Vagina (tissue), 2 donors: ENCODE data around the gene MAML1. TPM values are rescaled to one million over a fixed set of nuclear protein-coding genes. Genes with fewer than 3 reads are reported as not detected.

Experiments used
- DNase-seq, 2 donors: peaks; one replicate each; pipeline ENCODE4 v3.0.0-alpha.2; 2017; ENCODE audit errors: extremely low spot score in 2 of 2
- H3K27ac ChIP-seq: fragments of 200-600 bp; sonication (generic); one replicate; pipeline ENCODE4 v1.5.1; 2019
- H3K27me3 ChIP-seq: fragments of 200-600 bp; sonication (generic); one replicate; pipeline ENCODE4 v1.5.1; 2019
- H3K36me3 ChIP-seq, 2 donors: fragments of 200-600 bp; sonication (generic); one replicate each; pipeline ENCODE4 v1.5.1; 2017 to 2019
- H3K4me1 ChIP-seq: fragments of 200-600 bp; sonication (generic); one replicate; pipeline ENCODE4 v1.5.1; 2019
- H3K4me3 ChIP-seq, 2 donors: fragments of 200-600 bp; sonication (generic); 1 replicate in 1 of 2; 2 replicates in 1 of 2; pipeline ENCODE4 v1.5.1; 2016 to 2019
- H3K9me3 ChIP-seq: fragments of 200-600 bp; sonication (generic); one replicate; pipeline ENCODE4 v1.5.1; 2019
- POLR2A ChIP-seq, 2 donors: fragments of 450-650 bp; IDR thresholded peaks; one replicate each; pipeline ENCODE4 v1.6.1; 2017; ENCODE audit warnings: antibody characterized with exemption in 2 of 2, mild to moderate bottlenecking in 2 of 2, moderate library complexity in 2 of 2
- POLR2AphosphoS5 ChIP-seq, 2 donors: sonication (generic); formaldehyde crosslinking; IDR thresholded peaks; one replicate each; pipeline ENCODE4 v1.9.0; 2017; ENCODE audit warnings: antibody characterized with exemption in 2 of 2, mild to moderate bottlenecking in 2 of 2, low read depth in 1 of 2; ENCODE audit not compliant: insufficient read depth in 1 of 2
- intact Hi-C: fragments of 100-400 bp; cut with DNase I; formaldehyde crosslinking; loops from one replicate; pipeline ENCODE4 v1.15.1; 2023
- total RNA-seq: library from RNA; depleted of rRNA; stranded (reverse); fragments of >200 nt; gene quantifications from one replicate; pipeline ENCODE4 v1.2.3, GENCODE V29; 2016
- TF ChIP-seq, protein P1 (sequence below), 3 experiments: fragments of 450-650 bp in 2 of 3; fragments of 200-600 bp in 1 of 3; sonication (generic) in 1 of 3; IDR thresholded peaks; one replicate each; pipeline ENCODE4 v1.5.1; 2017 to 2019; ENCODE audit warnings: antibody characterized with exemption in 3 of 3, mild to moderate bottlenecking in 2 of 3, moderate library complexity in 2 of 3

The MAML1 gene
- total RNA-seq, 1 donor from 2014 or later: 25.3 TPM

DNA sequence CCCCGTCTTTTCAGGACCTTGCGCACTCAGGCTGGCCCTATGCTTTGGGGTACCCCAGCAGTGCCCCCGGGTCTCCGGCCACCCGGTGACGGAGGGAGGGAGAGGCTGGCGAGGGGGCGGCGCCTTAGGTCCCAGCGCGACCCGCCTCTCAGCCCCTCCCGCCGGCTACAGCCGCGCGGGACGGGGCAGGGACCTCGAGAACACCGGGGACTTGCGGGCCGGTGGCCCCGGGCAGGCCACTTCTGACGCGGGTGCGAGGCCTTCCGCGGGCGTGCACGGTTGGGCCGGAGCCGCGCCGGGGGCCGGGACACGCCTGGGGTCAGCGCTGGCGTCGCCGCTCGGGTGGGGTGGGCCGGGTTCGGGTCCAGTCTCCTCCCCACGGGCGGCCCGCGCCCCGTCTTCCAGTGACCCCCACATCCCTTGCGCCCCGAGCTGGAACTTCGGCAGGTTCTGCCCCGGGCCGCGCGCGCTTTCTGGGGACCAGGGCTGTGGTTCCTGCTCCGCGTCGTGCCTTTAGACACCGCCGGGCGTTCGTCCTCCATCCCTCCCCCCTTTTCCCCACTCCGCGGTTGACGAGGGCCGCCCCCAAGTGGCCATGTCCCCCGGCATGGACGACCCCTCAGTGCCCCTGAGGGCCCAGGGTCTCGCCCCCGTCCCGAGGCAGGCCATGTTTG, 84.3 kb downstream of the MAML1 start:
- Histone ChIP-seq H3K27me3 (no peaks in the 10 kb centered on the region), H3K4me1 (peaks cover 41% of the 10 kb centered on the region), H3K27ac (peak overlapping the region; percentile 99), H3K36me3 (no peaks in the 10 kb centered on the region), H3K9me3 (no peaks in the 10 kb centered on the region), H3K4me3 (peak overlapping the region; percentile 50 to 58)
- no peak for DNase-seq
- intact Hi-C loops: no loop called here
- TF ChIP-seq POLR2AphosphoS5 (IDR thresholded peaks at IDR 0.05; ENCODE audit: insufficient read depth in 1 of 2, low read depth in 1 of 2): peak in 1 of 2 donors; percentile 44
- peak in 1 of 2 donors; percentile 49 for TF ChIP-seq POLR2A (IDR thresholded peaks at IDR 0.05)
- TF ChIP-seq, protein P1, sequence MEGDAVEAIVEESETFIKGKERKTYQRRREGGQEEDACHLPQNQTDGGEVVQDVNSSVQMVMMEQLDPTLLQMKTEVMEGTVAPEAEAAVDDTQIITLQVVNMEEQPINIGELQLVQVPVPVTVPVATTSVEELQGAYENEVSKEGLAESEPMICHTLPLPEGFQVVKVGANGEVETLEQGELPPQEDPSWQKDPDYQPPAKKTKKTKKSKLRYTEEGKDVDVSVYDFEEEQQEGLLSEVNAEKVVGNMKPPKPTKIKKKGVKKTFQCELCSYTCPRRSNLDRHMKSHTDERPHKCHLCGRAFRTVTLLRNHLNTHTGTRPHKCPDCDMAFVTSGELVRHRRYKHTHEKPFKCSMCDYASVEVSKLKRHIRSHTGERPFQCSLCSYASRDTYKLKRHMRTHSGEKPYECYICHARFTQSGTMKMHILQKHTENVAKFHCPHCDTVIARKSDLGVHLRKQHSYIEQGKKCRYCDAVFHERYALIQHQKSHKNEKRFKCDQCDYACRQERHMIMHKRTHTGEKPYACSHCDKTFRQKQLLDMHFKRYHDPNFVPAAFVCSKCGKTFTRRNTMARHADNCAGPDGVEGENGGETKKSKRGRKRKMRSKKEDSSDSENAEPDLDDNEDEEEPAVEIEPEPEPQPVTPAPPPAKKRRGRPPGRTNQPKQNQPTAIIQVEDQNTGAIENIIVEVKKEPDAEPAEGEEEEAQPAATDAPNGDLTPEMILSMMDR (IDR thresholded peaks at IDR 0.05): no peak

DNA sequence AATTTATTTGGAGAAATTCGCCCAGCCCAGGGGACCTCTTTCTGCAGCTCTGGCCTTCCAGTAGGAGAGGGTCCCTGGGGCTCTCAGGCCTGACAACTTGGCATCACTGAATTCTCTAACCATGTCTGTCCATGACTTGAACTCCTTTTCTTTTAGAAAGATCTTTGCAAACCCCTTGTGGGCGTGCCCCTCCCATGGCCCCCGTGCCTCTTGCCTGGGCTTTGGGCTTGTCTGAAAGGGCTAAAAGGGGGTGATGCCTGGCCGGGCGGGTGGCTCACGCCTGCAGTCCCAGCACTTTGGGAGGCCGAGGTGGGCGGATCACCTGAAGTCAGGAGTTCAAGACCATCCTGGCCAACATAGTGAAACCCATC, 84.8 kb downstream of the MAML1 start:
- TF ChIP-seq POLR2A (IDR thresholded peaks at IDR 0.05): no peak
- Histone ChIP-seq H3K27me3 (no peaks in the 10 kb centered on the region), H3K27ac (peak overlapping the region; percentile 99), H3K36me3 (peaks cover 0 to 2% of the 10 kb centered on the region in 2 donors), H3K4me3 (peak overlapping the region; percentile 50 to 58), H3K9me3 (no peaks in the 10 kb centered on the region), H3K4me1 (peaks cover 46% of the 10 kb centered on the region)
- intact Hi-C loops: no loop called here
- no peak for DNase-seq

DNA sequence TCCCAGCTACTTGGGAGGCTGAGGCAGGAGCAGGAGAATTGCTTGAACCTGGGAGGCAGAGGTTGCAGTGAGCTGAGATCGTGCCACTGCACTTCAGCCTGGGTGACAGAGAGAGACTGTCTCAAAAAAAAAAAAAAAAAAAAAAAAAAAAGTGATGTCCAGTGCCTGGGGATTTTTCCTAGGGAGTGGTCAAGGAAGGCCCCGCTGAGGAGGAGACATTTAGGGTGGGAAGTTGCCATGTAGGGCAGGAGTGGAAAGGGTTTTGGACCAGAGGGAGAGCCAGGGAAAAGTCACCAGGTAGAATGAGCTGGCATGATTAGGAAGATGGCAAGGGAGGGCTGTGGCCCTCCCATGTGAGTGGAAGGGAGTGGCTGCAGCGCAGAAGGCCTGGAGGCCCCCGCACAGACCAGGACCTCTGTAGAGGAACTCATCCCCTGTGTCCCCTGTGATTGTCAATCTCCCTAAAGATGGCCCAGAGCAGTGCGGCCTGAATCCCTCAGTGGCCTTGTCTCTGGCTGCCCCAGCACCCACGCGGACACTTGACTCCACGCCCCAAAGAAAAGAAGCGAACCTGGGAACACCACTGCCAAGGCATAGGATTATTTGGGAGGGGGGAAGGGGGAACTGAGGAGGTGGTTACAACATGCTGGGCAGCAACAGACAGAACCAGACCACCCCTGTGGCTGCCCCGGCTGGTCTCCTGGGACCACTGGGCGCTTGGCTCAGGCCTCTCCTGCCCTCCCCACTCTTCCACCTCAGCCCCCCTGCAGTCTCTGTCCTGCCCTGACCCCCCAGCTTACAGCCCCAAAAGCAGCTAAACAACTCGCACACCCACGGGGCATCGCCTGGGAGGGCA, 85.5 kb downstream of the MAML1 start:
- DNase-seq: peak in 1 of 2 donors; percentile 90
- peaks cover 0 to 9% of the 10 kb centered on the region in 2 donors for H3K36me3 ChIP-seq
- H3K9me3 ChIP-seq: no peaks in the 10 kb centered on the region
- H3K27me3 ChIP-seq: no peaks in the 10 kb centered on the region
- intact Hi-C loops: no loop called here
- H3K4me1 ChIP-seq: peaks cover 53% of the 10 kb centered on the region
- peak overlapping the region; percentile 99 for H3K27ac ChIP-seq
- H3K4me3 ChIP-seq: peak overlapping the region; percentile 85 to 99
- no peak for TF ChIP-seq POLR2A (IDR thresholded peaks at IDR 0.05)
- TF ChIP-seq, protein P1 (IDR thresholded peaks at IDR 0.05): no peak
- no peak for TF ChIP-seq POLR2AphosphoS5 (IDR thresholded peaks at IDR 0.05; ENCODE audit: insufficient read depth in 1 of 2, low read depth in 1 of 2)

DNA sequence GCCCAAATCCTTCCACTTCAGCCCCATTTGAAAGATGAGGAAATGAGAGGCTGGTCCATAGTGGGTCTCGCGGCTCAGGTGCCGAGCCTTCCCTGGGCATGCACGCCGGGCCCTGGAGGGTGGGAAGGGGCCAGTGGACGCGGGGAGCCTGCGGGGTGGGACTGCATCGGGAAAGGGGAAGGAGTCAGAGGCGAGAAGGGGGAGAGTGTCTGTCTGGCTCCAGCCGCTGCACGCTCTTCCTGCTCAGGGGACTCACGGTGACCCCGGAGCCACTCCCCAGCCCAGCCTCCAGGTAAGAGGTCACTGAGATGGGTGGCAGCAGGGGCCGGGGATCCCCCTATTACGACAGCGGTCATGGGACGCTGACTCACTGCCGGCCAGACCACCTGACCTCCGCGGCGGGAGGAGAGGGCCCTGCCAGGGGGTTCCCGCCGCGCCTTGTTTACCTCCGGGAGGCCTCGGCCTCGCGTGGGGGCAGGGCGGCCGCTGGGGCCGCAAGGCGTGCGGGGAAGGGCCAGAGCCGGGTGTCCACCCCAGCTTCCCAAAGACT, 86.2 kb downstream of the MAML1 start:
- Histone ChIP-seq H3K4me3 (peak overlapping the region; percentile 85 to 99), H3K27me3 (no peaks in the 10 kb centered on the region), H3K4me1 (peaks cover 60% of the 10 kb centered on the region), H3K27ac (peak overlapping the region; percentile 99), H3K36me3 (peaks cover 0 to 15% of the 10 kb centered on the region in 2 donors), H3K9me3 (no peaks in the 10 kb centered on the region)
- intact Hi-C loops: no loop called here
- DNase-seq: peak in 1 of 2 donors; percentile 98
- TF ChIP-seq, protein P1 (IDR thresholded peaks at IDR 0.05): peak in 1 of 3 experiments; percentile 4
- TF ChIP-seq POLR2AphosphoS5 (IDR thresholded peaks at IDR 0.05; ENCODE audit: insufficient read depth in 1 of 2, low read depth in 1 of 2) (peak; percentile 97 to 99), POLR2A (IDR thresholded peaks at IDR 0.05) (peak in 1 of 2 donors; percentile 62)

DNA sequence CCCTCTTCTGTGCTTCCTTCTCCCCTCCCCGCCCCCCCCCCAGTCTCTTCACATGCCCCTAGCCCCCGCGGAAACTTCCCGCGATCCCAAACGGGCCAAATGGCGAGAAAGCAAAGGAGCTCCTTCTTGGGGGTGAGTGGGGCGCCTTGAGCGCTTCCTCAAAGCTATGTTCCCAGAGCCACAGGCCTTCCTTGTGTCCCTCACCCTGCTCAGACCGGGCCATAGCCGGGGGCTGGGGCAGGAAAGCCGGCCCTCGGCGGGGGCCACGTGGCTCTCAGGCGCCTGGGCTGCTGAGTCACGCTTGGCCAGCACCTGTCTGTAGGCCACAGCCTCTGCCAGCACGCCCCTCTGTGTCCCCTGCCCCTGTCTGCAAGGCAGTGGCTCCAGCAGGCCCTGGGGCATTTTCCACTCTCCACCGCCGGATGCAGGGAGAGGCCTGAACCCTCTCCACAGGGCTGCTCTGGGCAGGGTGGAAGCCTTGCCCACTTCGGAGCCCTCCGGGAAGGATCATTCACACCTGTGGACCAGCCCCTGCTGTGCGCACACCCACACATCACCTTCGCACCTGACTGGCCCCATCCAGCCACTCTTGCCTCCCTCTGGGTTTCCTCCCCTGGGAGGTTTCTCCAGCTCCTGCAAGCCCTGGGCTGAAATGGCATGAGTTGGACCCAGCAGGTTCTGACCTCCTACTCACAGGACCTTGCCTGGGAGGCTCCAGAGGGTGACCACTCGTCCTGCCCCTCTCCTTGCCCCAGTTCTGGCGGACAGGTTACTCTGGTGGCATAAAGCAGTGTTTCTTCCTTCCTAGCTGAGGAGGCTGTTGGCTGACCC, 86.9 kb downstream of the MAML1 start:
- intact Hi-C loops: loop anchor here (2.0 kb wide), 1 partner anchor 13 kb away; the partner anchor contains the start of gene MGAT4B
- Histone ChIP-seq H3K36me3 (peaks cover 0 to 22% of the 10 kb centered on the region in 2 donors), H3K9me3 (no peaks in the 10 kb centered on the region), H3K27ac (peak overlapping the region; percentile 99), H3K4me1 (peaks cover 67% of the 10 kb centered on the region), H3K4me3 (peak overlapping the region; percentile 85 to 99), H3K27me3 (no peaks in the 10 kb centered on the region)
- DNase-seq: no peak
- TF ChIP-seq POLR2AphosphoS5 (IDR thresholded peaks at IDR 0.05; ENCODE audit: insufficient read depth in 1 of 2, low read depth in 1 of 2): no peak
- TF ChIP-seq, protein P1 (IDR thresholded peaks at IDR 0.05): no peak
- TF ChIP-seq POLR2A (IDR thresholded peaks at IDR 0.05): no peak
